Activated T-helper 1 cell treated with anti-CD3 and anti-CD28 coated beads, Interleukin-2, amount 50 U/mL, for 16 hours (primary cell): ENCODE measurements around the gene ADI1.
"Not testable (repeated sequence)": the region's sequence is repeated elsewhere in the genome, so short reads cannot be mapped to it uniquely, and the experiment has no call there.

Experiments used
- DNase-seq, 2 donors: peaks; one replicate each; pipeline ENCODE4 v3.0.0-alpha.2; 2020; ENCODE audit warnings: low read depth in 1 of 2, low spot score in 1 of 2

Gene ADI1

GRCh38 chr2:3494984-3495666 is 24.2 kb downstream of the ADI1 start:
- no peak for DNase-seq

- DNase-seq: no peak
Observed at GRCh38 chr2:3493615-3494007, 25.7 kb downstream of the ADI1 start.

GRCh38 chr2:3492951-3493614 is 26.2 kb downstream of the ADI1 start:
- no peak for DNase-seq

- not testable (repeated sequence) for DNase-seq
Observed at GRCh38 chr2:3492475-3492787, 26.9 kb downstream of the ADI1 start.

GRCh38 chr2:3491716-3492474 is 27.4 kb downstream of the ADI1 start:
- DNase-seq: no peak

GRCh38 chr2:3491306-3491705 is 28.0 kb downstream of the ADI1 start:
- DNase-seq: no peak

GRCh38 chr2:3490191-3491170 is 28.9 kb downstream of the ADI1 start:
- DNase-seq: no peak

- DNase-seq: no peak
Observed at GRCh38 chr2:3489764-3490115, 29.6 kb downstream of the ADI1 start.

- DNase-seq: no peak
Observed at GRCh38 chr2:3488855-3489763, 30.2 kb downstream of the ADI1 start.

- no peak for DNase-seq
Observed at GRCh38 chr2:3488061-3488531, 31.2 kb downstream of the ADI1 start.

GRCh38 chr2:3487432-3487831 is 31.9 kb downstream of the ADI1 start:
- no peak for DNase-seq

GRCh38 chr2:3487028-3487425 is 32.3 kb downstream of the ADI1 start:
- no peak for DNase-seq

GRCh38 chr2:3486047-3487027 is 33.0 kb downstream of the ADI1 start:
- DNase-seq: no peak

- DNase-seq: no peak
Observed at GRCh38 chr2:3485166-3485565, 34.2 kb downstream of the ADI1 start.

- DNase-seq: no peak
Observed at GRCh38 chr2:3483986-3484960, 35.1 kb downstream of the ADI1 start.

- no peak for DNase-seq
Observed at GRCh38 chr2:3483227-3483985, 35.9 kb downstream of the ADI1 start.

GRCh38 chr2:3482363-3482821 is 36.9 kb downstream of the ADI1 start:
- no peak for DNase-seq
